H1 (cell line): Measurements from ENCODE around the gene ITGB1BP1.

Source experiments
- BCL11A ChIP-seq, 2 experiments: IDR thresholded peaks; one replicate each; pipeline ENCODE4 v1.6.1; 2011; ENCODE audit warnings: low read depth in 2 of 2, low read length in 2 of 2, mild to moderate bottlenecking in 2 of 2
- EP300 ChIP-seq, 2 experiments: IDR thresholded peaks; 1 replicate in 1 of 2; 2 replicates in 1 of 2; pipeline ENCODE4 v1.6.1; 2011 to 2012; ENCODE audit warnings: low read depth in 2 of 2, low read length in 2 of 2, mild to moderate bottlenecking in 2 of 2, borderline replicate concordance in 1 of 2, inconsistent platforms in 1 of 2, moderate library complexity in 1 of 2
- GABPA ChIP-seq: IDR thresholded peaks from 2 replicates; pipeline ENCODE4 v1.6.1; 2011; ENCODE audit warnings: mild to moderate bottlenecking, low read length, moderate library complexity, borderline replicate concordance; ENCODE audit not compliant: insufficient read depth
- HDAC2 ChIP-seq, 2 experiments: fragments of 300-600 bp in 1 of 2; sonication (generic) in 1 of 2; IDR thresholded peaks; 2 replicates each; pipeline ENCODE4 v1.6.1; 2011 to 2012; ENCODE audit warnings: low read depth in 2 of 2, low read length in 2 of 2, mild to moderate bottlenecking in 2 of 2, moderate library complexity in 2 of 2, borderline replicate concordance in 1 of 2, inconsistent platforms in 1 of 2
- POLR2A ChIP-seq, 2 experiments: IDR thresholded peaks; 1 replicate in 1 of 2; 2 replicates in 1 of 2; pipeline ENCODE4 v1.6.1; 2011; ENCODE audit warnings: low read depth in 2 of 2, low read length in 2 of 2, mild to moderate bottlenecking in 2 of 2; ENCODE audit errors: control extremely low read depth in 1 of 2
- RNF2 ChIP-seq: fragments of 200-900, 300-1000 bp; sonication (generic); IDR thresholded peaks from 2 replicates; pipeline ENCODE4 v1.7.1; 2016; ENCODE audit warnings: borderline replicate concordance, low read depth, mild to moderate bottlenecking, antibody characterized with exemption, low read length; ENCODE audit not compliant: poor library complexity, severe bottlenecking; ENCODE audit errors: missing control alignments
- SAP30 ChIP-seq: fragments of 300-600 bp; sonication (generic); IDR thresholded peaks from 2 replicates; pipeline ENCODE4 v1.7.1; 2012; ENCODE audit warnings: low read length, moderate library complexity, mild to moderate bottlenecking, inconsistent platforms; ENCODE audit not compliant: insufficient read depth, insufficient replicate concordance
- TAF1 ChIP-seq: IDR thresholded peaks from 2 replicates; pipeline ENCODE4 v1.6.1; 2011; ENCODE audit warnings: mild to moderate bottlenecking, low read depth, low read length
- TF ChIP-seq, protein P1 (sequence below), 3 experiments: IDR thresholded peaks; 1 replicate in 2 of 3; 2 replicates in 1 of 3; pipeline versions ENCODE4 v1.5.1 to v1.6.1; 2011; ENCODE audit warnings: low read length in 3 of 3, mild to moderate bottlenecking in 3 of 3, inconsistent platforms in 2 of 3, low read depth in 1 of 3, moderate library complexity in 1 of 3; ENCODE audit not compliant: insufficient read depth in 1 of 3; ENCODE audit errors: control extremely low read depth in 1 of 3
- TF ChIP-seq, protein P2 (sequence below): IDR thresholded peaks from 2 replicates; pipeline ENCODE4 v1.6.1; 2012; ENCODE audit warnings: inconsistent platforms
- TF ChIP-seq, protein P3 (sequence below): fragments of 300-600 bp; sonication (generic); IDR thresholded peaks from 2 replicates; pipeline ENCODE4 v1.7.1; 2012; ENCODE audit warnings: low read length, moderate library complexity, mild to moderate bottlenecking, inconsistent platforms; ENCODE audit not compliant: insufficient replicate concordance

DNA sequence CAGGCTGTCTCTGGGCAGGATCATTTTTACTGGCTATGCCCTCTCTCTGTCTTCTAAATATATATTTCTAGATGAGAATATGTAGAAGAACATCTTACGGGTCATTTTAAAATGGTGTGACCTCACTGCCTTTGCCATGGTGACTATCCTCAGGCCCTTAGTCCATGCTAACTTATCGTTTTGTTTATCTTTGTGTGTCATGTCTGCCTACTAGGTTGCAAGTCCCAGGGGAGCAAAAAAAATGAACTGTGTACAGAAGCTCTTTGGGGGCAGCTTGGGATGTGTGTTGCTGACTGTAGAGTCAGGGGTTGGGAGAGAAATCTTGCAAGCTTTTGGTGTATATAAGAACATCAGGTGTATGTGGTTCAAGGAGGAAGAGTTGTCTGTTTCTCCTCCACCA is 11.2 kb upstream of the ITGB1BP1 start:
- TF ChIP-seq, protein P1, sequence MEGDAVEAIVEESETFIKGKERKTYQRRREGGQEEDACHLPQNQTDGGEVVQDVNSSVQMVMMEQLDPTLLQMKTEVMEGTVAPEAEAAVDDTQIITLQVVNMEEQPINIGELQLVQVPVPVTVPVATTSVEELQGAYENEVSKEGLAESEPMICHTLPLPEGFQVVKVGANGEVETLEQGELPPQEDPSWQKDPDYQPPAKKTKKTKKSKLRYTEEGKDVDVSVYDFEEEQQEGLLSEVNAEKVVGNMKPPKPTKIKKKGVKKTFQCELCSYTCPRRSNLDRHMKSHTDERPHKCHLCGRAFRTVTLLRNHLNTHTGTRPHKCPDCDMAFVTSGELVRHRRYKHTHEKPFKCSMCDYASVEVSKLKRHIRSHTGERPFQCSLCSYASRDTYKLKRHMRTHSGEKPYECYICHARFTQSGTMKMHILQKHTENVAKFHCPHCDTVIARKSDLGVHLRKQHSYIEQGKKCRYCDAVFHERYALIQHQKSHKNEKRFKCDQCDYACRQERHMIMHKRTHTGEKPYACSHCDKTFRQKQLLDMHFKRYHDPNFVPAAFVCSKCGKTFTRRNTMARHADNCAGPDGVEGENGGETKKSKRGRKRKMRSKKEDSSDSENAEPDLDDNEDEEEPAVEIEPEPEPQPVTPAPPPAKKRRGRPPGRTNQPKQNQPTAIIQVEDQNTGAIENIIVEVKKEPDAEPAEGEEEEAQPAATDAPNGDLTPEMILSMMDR (IDR thresholded peaks at IDR 0.05; ENCODE audit: control extremely low read depth in 1 of 3, insufficient read depth in 1 of 3, low read depth in 1 of 3, low read length in 3 of 3): no peak
- TF ChIP-seq EP300 (IDR thresholded peaks at IDR 0.05; ENCODE audit: borderline replicate concordance in 1 of 2, low read depth in 2 of 2, low read length in 2 of 2) (no peak), GABPA (no peak), POLR2A (IDR thresholded peaks at IDR 0.05; ENCODE audit: control extremely low read depth in 1 of 2, low read depth in 2 of 2, low read length in 2 of 2) (no peak), SAP30 (no peak), TAF1 (no peak), RNF2 (no peak), HDAC2 (IDR thresholded peaks at IDR 0.05; ENCODE audit: borderline replicate concordance in 1 of 2, low read depth in 2 of 2, low read length in 2 of 2) (no peak), BCL11A (IDR thresholded peaks at IDR 0.05; ENCODE audit: low read depth in 2 of 2, low read length in 2 of 2) (no peak)
- TF ChIP-seq, protein P2, sequence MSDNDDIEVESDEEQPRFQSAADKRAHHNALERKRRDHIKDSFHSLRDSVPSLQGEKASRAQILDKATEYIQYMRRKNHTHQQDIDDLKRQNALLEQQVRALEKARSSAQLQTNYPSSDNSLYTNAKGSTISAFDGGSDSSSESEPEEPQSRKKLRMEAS: no peak
- TF ChIP-seq, protein P3, sequence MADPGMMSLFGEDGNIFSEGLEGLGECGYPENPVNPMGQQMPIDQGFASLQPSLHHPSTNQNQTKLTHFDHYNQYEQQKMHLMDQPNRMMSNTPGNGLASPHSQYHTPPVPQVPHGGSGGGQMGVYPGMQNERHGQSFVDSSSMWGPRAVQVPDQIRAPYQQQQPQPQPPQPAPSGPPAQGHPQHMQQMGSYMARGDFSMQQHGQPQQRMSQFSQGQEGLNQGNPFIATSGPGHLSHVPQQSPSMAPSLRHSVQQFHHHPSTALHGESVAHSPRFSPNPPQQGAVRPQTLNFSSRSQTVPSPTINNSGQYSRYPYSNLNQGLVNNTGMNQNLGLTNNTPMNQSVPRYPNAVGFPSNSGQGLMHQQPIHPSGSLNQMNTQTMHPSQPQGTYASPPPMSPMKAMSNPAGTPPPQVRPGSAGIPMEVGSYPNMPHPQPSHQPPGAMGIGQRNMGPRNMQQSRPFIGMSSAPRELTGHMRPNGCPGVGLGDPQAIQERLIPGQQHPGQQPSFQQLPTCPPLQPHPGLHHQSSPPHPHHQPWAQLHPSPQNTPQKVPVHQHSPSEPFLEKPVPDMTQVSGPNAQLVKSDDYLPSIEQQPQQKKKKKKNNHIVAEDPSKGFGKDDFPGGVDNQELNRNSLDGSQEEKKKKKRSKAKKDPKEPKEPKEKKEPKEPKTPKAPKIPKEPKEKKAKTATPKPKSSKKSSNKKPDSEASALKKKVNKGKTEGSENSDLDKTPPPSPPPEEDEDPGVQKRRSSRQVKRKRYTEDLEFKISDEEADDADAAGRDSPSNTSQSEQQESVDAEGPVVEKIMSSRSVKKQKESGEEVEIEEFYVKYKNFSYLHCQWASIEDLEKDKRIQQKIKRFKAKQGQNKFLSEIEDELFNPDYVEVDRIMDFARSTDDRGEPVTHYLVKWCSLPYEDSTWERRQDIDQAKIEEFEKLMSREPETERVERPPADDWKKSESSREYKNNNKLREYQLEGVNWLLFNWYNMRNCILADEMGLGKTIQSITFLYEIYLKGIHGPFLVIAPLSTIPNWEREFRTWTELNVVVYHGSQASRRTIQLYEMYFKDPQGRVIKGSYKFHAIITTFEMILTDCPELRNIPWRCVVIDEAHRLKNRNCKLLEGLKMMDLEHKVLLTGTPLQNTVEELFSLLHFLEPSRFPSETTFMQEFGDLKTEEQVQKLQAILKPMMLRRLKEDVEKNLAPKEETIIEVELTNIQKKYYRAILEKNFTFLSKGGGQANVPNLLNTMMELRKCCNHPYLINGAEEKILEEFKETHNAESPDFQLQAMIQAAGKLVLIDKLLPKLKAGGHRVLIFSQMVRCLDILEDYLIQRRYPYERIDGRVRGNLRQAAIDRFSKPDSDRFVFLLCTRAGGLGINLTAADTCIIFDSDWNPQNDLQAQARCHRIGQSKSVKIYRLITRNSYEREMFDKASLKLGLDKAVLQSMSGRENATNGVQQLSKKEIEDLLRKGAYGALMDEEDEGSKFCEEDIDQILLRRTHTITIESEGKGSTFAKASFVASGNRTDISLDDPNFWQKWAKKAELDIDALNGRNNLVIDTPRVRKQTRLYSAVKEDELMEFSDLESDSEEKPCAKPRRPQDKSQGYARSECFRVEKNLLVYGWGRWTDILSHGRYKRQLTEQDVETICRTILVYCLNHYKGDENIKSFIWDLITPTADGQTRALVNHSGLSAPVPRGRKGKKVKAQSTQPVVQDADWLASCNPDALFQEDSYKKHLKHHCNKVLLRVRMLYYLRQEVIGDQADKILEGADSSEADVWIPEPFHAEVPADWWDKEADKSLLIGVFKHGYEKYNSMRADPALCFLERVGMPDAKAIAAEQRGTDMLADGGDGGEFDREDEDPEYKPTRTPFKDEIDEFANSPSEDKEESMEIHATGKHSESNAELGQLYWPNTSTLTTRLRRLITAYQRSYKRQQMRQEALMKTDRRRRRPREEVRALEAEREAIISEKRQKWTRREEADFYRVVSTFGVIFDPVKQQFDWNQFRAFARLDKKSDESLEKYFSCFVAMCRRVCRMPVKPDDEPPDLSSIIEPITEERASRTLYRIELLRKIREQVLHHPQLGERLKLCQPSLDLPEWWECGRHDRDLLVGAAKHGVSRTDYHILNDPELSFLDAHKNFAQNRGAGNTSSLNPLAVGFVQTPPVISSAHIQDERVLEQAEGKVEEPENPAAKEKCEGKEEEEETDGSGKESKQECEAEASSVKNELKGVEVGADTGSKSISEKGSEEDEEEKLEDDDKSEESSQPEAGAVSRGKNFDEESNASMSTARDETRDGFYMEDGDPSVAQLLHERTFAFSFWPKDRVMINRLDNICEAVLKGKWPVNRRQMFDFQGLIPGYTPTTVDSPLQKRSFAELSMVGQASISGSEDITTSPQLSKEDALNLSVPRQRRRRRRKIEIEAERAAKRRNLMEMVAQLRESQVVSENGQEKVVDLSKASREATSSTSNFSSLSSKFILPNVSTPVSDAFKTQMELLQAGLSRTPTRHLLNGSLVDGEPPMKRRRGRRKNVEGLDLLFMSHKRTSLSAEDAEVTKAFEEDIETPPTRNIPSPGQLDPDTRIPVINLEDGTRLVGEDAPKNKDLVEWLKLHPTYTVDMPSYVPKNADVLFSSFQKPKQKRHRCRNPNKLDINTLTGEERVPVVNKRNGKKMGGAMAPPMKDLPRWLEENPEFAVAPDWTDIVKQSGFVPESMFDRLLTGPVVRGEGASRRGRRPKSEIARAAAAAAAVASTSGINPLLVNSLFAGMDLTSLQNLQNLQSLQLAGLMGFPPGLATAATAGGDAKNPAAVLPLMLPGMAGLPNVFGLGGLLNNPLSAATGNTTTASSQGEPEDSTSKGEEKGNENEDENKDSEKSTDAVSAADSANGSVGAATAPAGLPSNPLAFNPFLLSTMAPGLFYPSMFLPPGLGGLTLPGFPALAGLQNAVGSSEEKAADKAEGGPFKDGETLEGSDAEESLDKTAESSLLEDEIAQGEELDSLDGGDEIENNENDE: no peak
